HepG2 (cell line): ENCODE results near the gene ELL. TPM values are rescaled to one million over a fixed set of nuclear protein-coding genes. Genes with fewer than 3 reads are reported as not detected.

Source experiments
- CEBPG ChIP-seq: IDR thresholded peaks from 2 replicates; pipeline ENCODE4 v1.6.1; 2016
- CHD2 ChIP-seq: IDR thresholded peaks from 2 replicates; pipeline ENCODE4 v1.6.1; 2011; ENCODE audit warnings: low read depth, low read length, improper control_type of control experiment
- MAZ ChIP-seq, 2 experiments: sonication (generic) in 1 of 2; formaldehyde crosslinking in 1 of 2; IDR thresholded peaks; 2 replicates each; pipeline versions ENCODE4 v1.5.0 to v1.6.1; 2012 to 2020; ENCODE audit warnings: low read depth in 2 of 2, mild to moderate bottlenecking in 2 of 2, borderline replicate concordance in 1 of 2, improper control_type of control experiment in 1 of 2, low read length in 1 of 2, missing genetic modification reagents in 1 of 2, moderate library complexity in 1 of 2
- PHF8 ChIP-seq: sonication (generic); formaldehyde crosslinking; IDR thresholded peaks from 2 replicates; pipeline ENCODE4 v1.5.0; 2020; ENCODE audit warnings: missing genetic modification reagents
- REL ChIP-seq: sonication (generic); formaldehyde crosslinking; conservative IDR thresholded peaks from 2 replicates; pipeline ENCODE4 v1.8.0; 2022; ENCODE audit warnings: mild to moderate bottlenecking, missing genetic modification reagents, moderate library complexity
- SOX6 ChIP-seq, 2 experiments: fragments of 450-650 bp in 1 of 2; sonication (generic) in 1 of 2; formaldehyde crosslinking in 1 of 2; IDR thresholded peaks; 2 replicates each; pipeline versions ENCODE4 v1.4.0 to v1.6.1; 2017 to 2020; ENCODE audit warnings: antibody characterized with exemption in 1 of 2, mild to moderate bottlenecking in 1 of 2, missing genetic modification reagents in 1 of 2
- YY1 ChIP-seq: IDR thresholded peaks from 2 replicates; pipeline ENCODE4 v1.6.1; 2011; ENCODE audit warnings: low read length, low read depth, moderate library complexity, mild to moderate bottlenecking; ENCODE audit not compliant: insufficient read depth, insufficient replicate concordance
- ZBTB7A ChIP-seq: sonication (generic); formaldehyde crosslinking; IDR thresholded peaks from 2 replicates; pipeline ENCODE4 v1.8.0; 2022; ENCODE audit warnings: mild to moderate bottlenecking, missing genetic modification reagents
- ZNF761 ChIP-seq: sonication (generic); formaldehyde crosslinking; conservative IDR thresholded peaks from 2 replicates; pipeline ENCODE4 v1.4.0; 2020; ENCODE audit warnings: mild to moderate bottlenecking, missing genetic modification reagents
- ZNF781 ChIP-seq: sonication (generic); formaldehyde crosslinking; IDR thresholded peaks from 2 replicates; pipeline ENCODE4 v1.5.1; 2020; ENCODE audit warnings: borderline replicate concordance, mild to moderate bottlenecking, missing genetic modification reagents; ENCODE audit errors: not compliant biosample characterization
- ZSCAN31 ChIP-seq: sonication (generic); formaldehyde crosslinking; IDR thresholded peaks from 2 replicates; pipeline ENCODE4 v1.5.0; 2020; ENCODE audit warnings: low read depth, mild to moderate bottlenecking, missing genetic modification reagents
- polyA plus RNA-seq, 8 experiments: library from polyadenylated mRNA; depleted of rRNA in 3 of 8; stranded (reverse) in 7 of 8; unstranded in 1 of 8; fragments of >200 nt; fragmentation: Illumina TruSeq in 4 of 8; extraction: Trizol in 4 of 8; gene quantifications; 2 replicates each; pipeline versions ENCODE4 v1.2.1 to v1.2.3, GENCODE V29; 2011 to 2016; ENCODE audit warnings: low read depth in 4 of 8, missing spikeins in 1 of 8, mixed read lengths in 1 of 8; ENCODE audit not compliant: insufficient read depth in 1 of 8
- total RNA-seq, 5 experiments: library from RNA; depleted of rRNA; stranded (reverse); fragments of >200 nt; fragmentation: Illumina TruSeq; extraction: Trizol; gene quantifications; 2 replicates each; pipeline ENCODE4 v1.2.3, GENCODE V29; 2016; ENCODE audit warnings: low read depth in 1 of 5
- TF ChIP-seq, protein P1 (sequence below): sonication (generic); formaldehyde crosslinking; IDR thresholded peaks from 2 replicates; pipeline ENCODE4 v1.4.0; 2020; ENCODE audit warnings: mild to moderate bottlenecking, missing genetic modification reagents
- TF ChIP-seq, protein P2 (sequence below): sonication (generic); formaldehyde crosslinking; IDR thresholded peaks from 2 replicates; pipeline ENCODE4 v1.4.0; 2020; ENCODE audit warnings: missing genetic modification reagents, borderline replicate concordance
- TF ChIP-seq, protein P3 (sequence below): sonication (generic); formaldehyde crosslinking; IDR thresholded peaks from 2 replicates; pipeline ENCODE4 v1.4.0; 2020; ENCODE audit warnings: mild to moderate bottlenecking, missing genetic modification reagents
- TF ChIP-seq, protein P4 (sequence below): sonication (generic); formaldehyde crosslinking; IDR thresholded peaks from 2 replicates; pipeline ENCODE4 v1.5.0; 2020; ENCODE audit warnings: missing genetic modification reagents, mild to moderate bottlenecking, borderline replicate concordance
- TF ChIP-seq, protein P5 (sequence below): sonication (generic); formaldehyde crosslinking; IDR thresholded peaks from 2 replicates; pipeline ENCODE4 v1.8.0; 2023; ENCODE audit warnings: mild to moderate bottlenecking, missing genetic modification reagents

The ELL gene
- total and polyA plus RNA-seq, 2 of the 13 experiments (the other 11 are each of a cell fraction or from before 2014, with no cell fraction given), result 3.7 to 5.4 TPM

DNA sequence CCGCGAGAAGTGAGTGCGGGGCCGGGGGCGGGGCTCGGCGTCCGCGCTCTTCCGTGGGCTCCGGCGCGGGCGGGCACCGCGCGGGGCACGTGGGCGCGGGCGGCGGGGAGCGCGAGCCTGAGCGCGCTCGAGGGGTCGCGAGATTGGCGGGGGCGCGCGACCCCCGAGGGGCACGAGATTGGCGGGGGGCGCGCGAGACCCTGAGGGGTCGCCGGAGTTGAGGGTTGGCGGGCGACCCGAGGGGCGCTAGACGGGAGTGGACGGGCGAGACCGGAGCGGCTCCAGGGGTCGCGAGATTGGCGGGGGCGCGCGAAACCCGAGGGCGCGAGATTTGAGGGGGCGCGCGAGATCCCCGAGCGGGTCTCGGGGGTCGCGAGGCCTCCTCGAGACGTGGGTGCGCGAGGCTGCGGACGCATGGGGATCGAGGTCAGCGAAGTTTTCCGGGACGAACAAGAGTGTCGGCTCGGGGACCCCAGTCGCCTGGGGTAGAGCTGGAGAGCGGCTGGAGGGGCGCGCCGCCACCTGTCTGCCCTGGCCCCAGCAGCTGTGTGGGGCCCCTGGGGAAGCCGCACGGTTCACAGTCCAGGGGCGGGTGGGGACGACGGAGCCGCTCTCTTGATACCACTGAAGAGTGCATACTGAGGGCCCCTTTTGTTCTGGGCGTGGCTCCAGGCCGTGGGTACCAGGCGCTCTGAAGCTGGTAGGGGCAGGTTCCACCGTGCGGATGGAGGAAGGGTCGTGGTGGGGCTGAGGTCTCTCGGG is 102.0 kb downstream of the ELL start (continued):
- TF ChIP-seq CHD2 (peak; percentile 91), ZBTB7A (CRISPR knock-in tag) (peak; percentile 16; the same call in 1 of the 2 replicates), YY1 (peak; percentile 8), REL (CRISPR knock-in tag) (no peak), ZNF761 (CRISPR knock-in tag) (no peak), ZSCAN31 (peak; percentile 50; the same call in 1 of the 2 replicates), MAZ (IDR thresholded peaks at IDR 0.05; ENCODE audit: borderline replicate concordance, low read depth, low read length) (no peak), MAZ (CRISPR knock-in tag; IDR thresholded peaks at IDR 0.05; ENCODE audit: low read depth) (peak; percentile 63), SOX6 (IDR thresholded peaks at IDR 0.05) (no peak), SOX6 (CRISPR knock-in tag; IDR thresholded peaks at IDR 0.05) (peak; percentile 61; the same call in 1 of the 2 replicates), ZNF781 (CRISPR knock-in tag) (no peak), PHF8 (CRISPR knock-in tag) (peak; percentile 37; the same call in 1 of the 2 replicates), CEBPG (CRISPR knock-in tag) (no peak)
- TF ChIP-seq, protein P1, sequence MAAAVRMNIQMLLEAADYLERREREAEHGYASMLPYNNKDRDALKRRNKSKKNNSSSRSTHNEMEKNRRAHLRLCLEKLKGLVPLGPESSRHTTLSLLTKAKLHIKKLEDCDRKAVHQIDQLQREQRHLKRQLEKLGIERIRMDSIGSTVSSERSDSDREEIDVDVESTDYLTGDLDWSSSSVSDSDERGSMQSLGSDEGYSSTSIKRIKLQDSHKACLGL, result peak; percentile 84
- TF ChIP-seq, protein P2, sequence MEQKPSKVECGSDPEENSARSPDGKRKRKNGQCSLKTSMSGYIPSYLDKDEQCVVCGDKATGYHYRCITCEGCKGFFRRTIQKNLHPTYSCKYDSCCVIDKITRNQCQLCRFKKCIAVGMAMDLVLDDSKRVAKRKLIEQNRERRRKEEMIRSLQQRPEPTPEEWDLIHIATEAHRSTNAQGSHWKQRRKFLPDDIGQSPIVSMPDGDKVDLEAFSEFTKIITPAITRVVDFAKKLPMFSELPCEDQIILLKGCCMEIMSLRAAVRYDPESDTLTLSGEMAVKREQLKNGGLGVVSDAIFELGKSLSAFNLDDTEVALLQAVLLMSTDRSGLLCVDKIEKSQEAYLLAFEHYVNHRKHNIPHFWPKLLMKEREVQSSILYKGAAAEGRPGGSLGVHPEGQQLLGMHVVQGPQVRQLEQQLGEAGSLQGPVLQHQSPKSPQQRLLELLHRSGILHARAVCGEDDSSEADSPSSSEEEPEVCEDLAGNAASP, result peak; percentile 56; the same call in 1 of the 2 replicates
- TF ChIP-seq, protein P3, sequence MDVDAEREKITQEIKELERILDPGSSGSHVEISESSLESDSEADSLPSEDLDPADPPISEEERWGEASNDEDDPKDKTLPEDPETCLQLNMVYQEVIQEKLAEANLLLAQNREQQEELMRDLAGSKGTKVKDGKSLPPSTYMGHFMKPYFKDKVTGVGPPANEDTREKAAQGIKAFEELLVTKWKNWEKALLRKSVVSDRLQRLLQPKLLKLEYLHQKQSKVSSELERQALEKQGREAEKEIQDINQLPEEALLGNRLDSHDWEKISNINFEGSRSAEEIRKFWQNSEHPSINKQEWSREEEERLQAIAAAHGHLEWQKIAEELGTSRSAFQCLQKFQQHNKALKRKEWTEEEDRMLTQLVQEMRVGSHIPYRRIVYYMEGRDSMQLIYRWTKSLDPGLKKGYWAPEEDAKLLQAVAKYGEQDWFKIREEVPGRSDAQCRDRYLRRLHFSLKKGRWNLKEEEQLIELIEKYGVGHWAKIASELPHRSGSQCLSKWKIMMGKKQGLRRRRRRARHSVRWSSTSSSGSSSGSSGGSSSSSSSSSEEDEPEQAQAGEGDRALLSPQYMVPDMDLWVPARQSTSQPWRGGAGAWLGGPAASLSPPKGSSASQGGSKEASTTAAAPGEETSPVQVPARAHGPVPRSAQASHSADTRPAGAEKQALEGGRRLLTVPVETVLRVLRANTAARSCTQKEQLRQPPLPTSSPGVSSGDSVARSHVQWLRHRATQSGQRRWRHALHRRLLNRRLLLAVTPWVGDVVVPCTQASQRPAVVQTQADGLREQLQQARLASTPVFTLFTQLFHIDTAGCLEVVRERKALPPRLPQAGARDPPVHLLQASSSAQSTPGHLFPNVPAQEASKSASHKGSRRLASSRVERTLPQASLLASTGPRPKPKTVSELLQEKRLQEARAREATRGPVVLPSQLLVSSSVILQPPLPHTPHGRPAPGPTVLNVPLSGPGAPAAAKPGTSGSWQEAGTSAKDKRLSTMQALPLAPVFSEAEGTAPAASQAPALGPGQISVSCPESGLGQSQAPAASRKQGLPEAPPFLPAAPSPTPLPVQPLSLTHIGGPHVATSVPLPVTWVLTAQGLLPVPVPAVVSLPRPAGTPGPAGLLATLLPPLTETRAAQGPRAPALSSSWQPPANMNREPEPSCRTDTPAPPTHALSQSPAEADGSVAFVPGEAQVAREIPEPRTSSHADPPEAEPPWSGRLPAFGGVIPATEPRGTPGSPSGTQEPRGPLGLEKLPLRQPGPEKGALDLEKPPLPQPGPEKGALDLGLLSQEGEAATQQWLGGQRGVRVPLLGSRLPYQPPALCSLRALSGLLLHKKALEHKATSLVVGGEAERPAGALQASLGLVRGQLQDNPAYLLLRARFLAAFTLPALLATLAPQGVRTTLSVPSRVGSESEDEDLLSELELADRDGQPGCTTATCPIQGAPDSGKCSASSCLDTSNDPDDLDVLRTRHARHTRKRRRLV (CRISPR knock-in tag), result peak; percentile 67; the same call in 1 of the 2 replicates
- TF ChIP-seq, protein P4, sequence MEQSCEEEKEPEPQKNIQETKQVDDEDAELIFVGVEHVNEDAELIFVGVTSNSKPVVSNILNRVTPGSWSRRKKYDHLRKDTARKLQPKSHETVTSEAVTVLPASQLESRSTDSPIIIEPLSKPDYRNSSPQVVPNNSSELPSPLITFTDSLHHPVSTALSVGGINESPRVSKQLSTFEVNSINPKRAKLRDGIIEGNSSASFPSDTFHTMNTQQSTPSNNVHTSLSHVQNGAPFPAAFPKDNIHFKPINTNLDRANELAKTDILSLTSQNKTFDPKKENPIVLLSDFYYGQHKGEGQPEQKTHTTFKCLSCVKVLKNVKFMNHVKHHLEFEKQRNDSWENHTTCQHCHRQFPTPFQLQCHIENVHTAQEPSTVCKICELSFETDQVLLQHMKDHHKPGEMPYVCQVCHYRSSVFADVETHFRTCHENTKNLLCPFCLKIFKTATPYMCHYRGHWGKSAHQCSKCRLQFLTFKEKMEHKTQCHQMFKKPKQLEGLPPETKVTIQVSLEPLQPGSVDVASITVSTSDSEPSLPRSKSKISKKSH (CRISPR knock-in tag), result peak; percentile 39; the same call in 1 of the 2 replicates
- TF ChIP-seq, protein P5, sequence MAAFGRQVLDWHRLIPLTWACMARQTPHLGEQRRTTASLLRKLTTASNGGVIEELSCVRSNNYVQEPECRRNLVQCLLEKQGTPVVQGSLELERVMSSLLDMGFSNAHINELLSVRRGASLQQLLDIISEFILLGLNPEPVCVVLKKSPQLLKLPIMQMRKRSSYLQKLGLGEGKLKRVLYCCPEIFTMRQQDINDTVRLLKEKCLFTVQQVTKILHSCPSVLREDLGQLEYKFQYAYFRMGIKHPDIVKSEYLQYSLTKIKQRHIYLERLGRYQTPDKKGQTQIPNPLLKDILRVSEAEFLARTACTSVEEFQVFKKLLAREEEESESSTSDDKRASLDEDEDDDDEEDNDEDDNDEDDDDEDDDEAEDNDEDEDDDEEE (CRISPR knock-in tag), result no peak
